ENCODE results near the gene DLGAP4.

Gene DLGAP4

DNA sequence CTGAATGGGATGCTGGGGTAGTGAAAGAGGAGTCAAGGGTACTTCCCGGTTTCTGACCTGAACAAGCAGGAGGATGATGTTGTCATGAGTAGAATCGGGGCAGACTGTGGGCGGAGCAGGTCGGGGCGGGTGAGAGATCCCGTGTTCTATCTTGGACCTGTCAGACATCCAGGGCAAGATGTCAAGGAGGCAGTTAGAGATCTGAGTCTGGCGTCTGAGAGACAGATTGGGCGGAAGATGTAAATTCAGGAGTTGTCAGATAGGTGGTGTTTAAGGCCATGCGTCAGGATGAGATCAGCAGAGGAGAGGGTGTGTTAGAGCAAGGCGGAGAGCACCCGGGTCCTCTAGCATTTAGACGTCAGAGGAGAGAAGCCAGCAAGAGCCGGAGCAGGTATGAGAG lies 115.5 kb downstream of the DLGAP4 start:
- DNase-seq, result no peak

DNA sequence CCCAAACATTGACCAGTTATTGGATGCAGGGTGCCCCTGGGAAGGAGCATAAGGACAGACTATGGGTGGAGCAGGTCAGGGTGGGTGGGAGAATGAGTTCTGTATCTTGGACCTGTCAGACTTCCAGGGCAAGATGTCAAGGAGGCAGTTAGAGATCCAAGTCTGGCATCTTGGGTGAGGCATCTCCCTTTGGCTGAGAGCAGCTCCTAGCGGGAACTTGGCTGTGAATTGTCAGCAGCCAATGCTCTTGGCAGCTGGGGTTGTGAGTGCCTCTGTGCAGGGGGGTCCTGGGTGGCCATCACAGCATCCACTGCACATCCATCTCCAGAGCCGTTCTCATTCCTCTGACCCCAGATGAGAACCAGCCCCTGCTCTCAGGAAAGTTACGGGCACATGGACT lies 118.2 kb downstream of the DLGAP4 start:
- no peak for DNase-seq

DNA sequence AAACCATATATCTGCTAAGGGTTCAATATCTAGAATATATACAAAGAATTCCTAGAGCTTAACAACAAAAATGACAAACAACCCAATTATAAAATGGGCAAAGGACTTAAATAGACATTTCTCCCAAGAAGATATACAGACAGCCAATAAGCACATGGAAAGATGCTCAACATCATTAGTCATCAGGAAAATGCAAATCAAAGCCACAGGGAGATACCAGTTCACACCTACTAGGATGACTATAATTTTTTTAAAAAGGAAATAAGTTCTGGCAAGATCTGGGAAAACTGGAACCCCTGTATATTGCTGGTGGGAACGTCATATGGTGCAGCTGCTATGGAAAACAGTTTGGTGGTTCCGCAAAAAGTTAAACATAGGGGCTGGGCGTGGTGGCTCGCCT lies 119.0 kb downstream of the DLGAP4 start:
- no peak for DNase-seq

DNA sequence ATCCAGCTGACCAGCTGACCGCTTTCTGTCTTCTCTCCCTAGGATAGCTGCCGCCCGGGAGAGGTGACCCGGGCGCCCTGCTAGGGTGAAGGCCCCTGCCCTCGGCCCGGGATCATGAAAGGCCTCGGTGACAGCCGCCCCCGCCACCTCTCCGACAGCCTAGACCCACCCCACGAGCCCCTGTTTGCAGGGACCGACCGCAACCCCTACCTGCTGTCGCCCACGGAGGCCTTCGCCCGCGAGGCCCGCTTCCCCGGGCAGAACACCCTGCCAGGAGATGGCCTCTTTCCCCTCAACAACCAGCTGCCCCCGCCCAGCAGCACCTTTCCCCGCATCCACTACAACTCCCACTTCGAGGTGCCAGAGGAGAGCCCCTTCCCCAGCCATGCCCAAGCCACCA lies 125.5 kb downstream of the DLGAP4 start:
- no peak for DNase-seq

DNA sequence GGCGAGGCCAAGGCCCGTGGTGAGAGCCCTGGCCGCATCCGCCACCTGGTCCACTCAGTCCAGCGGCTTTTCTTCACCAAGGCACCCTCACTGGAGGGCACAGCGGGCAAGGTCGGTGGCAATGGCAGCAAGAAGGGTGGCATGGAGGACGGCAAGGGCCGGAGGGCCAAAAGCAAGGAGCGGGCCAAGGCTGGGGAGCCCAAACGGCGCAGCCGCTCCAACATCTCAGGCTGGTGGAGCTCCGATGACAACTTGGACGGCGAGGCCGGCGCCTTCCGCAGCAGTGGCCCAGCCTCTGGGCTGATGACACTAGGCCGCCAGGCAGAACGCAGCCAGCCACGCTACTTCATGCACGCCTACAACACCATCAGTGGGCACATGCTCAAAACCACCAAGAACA lies 126.0 kb downstream of the DLGAP4 start:
- DNase-seq, result no peak

DNA sequence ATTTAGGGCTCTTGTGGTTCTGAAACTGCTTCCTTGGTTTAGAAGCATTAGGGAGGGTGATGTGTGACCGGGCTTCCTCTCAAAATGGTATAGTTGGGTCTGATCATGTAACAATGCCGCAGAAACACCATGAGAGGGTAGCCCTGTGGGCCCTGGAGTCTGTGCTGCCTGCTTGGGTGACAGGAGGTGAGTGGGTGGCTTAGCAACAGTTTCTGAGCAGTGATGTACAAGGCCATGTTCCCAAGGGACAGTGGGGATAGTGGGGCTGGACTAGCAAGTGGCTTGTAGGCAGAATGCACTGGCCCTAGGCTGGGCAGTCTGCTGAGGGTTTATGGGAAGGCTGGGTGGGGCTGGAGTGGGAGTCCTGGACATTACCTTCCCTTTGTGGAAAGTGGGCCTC lies 128.2 kb downstream of the DLGAP4 start:
- DNase-seq, result no peak

DNA sequence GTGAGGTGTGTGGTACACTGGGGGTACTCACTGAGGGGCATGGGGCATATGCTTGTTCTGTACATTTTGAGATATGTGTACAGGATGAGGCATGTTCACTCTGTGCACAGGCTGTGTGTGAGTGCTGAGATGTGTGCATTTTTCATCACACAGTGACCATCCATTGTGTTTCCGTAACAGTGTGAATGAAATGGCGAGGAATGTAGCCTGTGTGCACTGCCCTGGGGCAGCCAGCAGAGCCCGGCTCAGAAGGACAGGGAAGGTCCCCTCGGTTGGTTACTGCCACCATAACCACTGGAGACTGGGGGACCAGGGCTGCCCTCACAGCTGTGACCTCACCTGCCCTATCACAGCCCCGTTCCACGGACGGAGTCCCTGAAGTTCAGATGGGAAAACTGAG lies 129.0 kb downstream of the DLGAP4 start:
- DNase-seq, result no peak

DNA sequence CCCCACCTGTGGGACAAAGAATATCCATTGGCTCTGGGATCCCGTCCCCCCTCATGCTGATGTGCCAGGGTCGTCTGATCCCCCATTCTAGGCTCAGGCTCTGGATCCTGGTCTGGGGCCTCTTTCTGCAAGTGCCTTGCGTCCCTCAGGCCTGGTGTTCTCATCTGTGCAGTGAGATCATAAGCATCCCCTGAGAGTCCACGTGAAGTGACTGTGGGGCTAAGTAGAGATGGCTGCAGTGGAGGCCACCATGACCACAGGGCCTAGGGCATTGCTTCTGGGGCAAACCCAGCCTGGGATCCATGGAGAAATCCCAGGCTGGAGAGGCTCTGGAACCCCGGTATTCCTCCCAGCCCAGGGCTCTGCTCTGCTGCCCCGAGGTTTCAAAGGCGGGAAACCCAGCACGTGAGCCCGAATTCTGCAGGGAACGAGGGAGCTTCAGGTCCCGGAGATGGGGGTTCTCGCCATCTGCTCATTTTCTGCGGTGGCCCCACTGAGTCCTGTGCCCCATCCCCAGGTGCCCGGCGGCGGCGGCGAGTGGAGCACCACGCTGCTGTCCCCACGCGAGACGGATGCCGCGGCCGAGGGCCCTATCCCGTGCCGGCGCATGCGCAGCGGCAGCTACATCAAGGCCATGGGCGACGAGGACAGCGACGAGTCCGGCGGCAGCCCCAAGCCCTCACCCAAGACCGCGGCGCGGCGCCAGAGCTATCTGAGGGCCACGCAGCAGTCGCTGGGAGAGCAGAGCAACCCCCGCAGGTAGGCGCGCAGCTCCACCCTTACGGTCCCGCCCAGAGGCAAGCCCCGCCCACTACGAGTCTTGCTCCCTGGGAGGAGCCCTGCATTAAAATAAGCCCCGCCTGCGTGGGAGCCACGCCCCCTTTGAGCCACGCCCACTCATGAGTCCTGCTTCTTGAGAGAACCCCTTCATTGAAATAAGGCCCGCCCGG lies 129.7 kb downstream of the DLGAP4 start:
- peak; percentile 85 for DNase-seq

DNA sequence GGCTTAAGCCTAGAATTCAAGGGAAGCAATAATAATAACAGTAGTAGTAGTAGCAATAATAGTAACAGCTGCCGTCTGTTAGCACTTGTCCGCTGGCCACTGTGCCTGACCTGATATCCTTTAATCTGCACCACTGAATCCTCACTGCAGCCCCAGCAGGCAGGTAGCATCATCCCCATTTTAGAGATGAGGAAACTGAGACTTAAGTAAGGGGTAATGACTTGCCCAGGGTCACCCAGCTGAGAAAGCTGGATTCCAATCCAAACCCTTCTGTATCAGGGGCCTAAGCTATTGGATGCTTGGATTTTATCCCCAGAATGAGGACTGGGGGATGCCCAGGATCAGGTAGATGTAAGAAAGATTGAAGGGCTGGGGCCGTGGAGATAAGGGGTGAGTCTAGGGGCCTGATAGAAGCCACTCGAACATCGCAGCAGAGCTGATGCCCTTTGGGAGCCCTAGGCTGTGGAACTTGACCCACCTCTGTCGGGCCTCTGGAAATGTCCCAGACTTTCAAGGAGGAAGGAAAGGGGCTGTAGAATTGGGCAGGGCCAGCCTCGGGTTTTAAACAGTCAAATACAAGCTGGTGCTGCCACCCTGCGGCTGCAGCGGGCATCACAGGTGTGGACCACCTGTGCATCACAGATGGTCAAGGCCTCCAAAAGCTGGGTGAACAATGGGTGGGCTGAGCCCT lies 133.0 kb downstream of the DLGAP4 start:
- DNase-seq, result peak; percentile 43

DNA sequence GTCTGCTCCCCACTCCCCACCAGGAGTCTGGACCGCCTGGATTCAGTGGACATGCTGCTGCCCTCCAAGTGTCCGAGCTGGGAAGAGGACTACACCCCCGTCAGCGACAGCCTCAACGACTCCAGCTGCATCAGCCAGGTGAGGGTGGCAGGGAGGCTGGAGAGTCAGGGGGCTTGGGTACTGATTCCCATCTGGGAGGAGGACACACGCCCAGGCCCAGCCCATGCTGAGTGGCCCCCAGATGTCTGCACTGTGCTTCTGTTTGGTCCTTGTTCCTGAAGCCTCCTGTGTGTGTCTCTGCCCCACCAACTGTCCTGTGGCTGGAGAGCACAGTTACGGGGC lies 133.6 kb downstream of the DLGAP4 start:
- no peak for DNase-seq

DNA sequence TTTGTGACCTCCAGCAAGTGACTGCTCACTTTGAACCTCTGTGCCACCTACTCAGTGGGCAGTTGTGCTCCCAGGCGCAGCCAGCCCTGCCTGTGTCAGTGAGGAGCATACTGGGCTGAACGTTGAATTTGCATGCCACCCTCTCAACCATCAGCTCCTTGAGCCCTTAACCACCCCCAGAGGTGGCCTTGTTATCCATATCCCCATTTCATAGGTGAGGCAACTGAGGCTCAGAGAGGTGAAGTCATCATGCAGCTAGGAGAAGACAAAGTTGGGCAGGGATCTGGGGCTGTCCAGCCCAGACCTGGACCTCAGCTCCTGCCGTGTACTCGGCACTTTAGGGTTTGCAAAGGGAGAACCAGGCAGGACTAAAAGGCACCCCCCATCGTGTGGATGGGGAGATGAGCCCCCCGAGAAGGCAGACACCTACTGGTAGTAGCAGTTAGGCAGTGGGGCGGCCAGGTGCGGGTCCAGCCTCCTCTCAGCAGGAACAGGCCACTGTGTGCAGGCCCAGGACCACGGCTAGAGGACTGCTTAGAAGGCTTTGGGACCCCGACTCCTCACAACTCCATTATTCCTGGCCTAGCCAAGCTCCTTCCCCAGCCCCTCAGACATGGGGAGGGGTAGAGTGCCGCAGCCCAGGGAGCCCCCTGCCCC lies 134.4 kb downstream of the DLGAP4 start:
- DNase-seq, result no peak

DNA sequence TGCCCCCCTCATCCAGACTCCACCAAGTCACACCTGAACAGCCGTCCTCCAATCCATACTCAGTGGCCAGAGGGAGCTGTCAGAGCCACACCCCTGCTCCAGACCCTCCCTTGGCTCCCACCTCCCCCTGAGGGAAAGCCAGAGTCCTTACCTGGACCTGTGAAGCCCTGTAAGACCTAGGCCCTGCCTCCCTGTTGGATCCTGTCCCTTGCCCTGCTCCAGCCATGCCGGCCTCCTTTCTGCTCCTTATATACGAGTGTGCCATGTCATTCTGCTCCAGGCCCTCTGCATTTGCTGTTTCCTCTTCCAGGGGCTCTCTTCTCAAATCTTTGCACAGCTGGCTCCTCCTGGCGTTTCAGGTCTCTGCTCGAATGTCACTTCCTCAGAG lies 134.9 kb downstream of the DLGAP4 start:
- DNase-seq, result no peak

DNA sequence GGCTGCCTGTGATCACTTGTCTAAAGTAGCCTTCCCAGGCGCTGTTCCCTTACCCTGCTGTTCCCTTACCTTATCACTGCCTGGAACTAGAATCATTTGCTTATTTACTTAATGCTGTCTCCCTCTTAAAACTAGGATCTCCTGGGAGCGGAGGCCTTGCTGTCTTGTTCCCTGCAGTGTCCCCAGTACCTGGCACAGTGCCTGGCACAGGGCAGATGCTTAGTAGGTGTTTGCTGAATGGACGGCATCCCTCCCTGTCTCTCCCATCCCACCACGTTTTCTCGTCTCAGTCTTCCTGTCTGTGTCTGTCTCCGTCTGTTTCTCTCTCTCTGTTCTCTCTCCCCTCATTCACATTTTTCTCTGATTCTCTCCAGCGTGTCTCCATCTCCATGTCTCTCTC lies 135.3 kb downstream of the DLGAP4 start:
- no peak for DNase-seq

DNA sequence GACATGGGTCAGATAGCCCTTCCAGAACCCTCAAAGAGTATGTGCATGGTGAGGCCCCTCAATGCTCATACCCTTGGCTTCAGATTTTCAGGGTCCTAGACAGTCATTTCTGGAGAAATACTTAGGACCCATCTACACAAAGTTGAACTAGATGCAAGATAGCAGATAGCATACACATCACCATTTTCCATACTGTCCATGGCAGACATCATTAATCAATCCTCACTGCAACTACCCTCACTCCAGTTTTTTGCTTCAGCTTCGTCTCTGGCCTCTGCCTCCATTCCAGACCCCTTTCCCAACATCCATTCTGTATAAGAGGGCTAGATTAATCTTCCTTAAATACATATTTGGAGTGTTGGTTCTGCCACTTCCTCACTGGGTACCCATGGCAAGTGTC lies 139.7 kb downstream of the DLGAP4 start:
- DNase-seq, result no peak

DNA sequence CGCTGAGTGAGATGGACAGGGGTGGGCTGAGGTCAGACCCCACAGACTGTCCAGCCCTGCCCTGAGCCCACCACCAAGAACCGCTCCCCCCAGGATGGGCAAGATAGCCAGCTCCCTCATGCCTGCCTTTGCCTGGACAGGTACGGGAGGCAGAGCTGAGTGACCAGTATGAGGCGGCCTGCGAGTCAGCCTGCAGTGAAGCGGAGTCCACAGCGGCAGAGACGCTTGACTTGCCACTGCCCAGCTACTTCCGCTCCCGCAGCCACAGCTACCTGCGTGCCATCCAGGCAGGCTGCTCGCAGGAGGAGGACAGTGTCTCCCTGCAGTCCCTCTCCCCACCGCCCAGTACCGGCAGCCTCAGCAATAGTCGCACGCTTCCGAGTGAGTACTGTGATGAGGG lies 140.4 kb downstream of the DLGAP4 start:
- no peak for DNase-seq

DNA sequence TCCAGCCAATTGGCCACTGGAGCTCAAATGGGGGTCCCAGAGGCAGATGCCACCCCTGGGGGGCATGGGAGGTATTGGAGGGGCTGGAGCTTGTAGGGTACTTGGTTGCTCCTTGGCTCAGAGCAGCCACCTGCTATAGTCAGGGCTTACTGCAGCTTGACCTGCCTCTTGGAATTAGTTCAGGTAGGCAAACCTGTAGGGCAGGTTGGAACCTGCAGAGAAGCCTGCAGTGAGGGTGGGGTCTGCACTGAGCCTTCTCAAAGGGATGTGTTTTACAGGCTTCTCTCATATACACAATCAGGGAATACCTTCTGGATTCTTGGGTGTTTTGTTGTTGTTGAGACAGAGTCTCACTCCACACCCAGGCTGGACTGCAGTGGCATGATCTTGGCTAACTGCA lies 141.0 kb downstream of the DLGAP4 start:
- DNase-seq, result no peak

DNA sequence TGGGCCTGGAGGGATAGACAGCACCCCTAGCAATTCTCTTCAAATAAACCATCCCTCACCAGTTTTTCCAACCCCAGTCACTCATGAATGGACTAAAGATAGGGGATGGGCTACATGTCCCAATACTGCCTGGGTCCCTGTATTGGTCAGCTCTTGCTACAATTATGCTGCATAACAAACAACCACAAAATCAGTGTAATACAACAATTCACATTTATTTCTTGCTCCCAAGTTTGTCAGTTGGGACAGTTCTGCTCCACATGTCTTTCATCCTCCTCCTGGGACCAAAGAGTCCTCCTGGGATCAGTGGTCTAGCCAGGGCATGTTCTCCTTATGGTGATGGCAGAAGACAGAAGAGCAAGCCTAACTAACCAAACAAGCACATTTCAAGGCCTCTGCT lies 143.5 kb downstream of the DLGAP4 start:
- DNase-seq, result no peak

DNA sequence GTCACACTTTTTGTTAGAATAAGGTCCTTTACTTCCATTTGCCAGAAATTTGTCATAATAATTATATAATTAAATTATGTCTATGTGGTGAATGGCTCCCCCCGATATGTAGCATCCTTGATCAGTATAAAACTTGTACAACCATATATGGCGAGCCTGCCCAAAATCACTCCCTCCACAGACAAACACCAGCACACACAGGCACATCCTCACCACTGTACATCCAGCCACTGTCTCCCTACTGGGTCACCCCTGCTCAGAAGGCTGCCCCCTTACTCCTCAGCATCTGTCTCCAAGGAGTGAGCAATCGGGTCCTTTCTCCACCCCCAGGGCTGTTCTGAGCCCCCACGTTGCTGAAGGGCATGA lies 148.2 kb downstream of the DLGAP4 start:
- DNase-seq, result no peak

DNA sequence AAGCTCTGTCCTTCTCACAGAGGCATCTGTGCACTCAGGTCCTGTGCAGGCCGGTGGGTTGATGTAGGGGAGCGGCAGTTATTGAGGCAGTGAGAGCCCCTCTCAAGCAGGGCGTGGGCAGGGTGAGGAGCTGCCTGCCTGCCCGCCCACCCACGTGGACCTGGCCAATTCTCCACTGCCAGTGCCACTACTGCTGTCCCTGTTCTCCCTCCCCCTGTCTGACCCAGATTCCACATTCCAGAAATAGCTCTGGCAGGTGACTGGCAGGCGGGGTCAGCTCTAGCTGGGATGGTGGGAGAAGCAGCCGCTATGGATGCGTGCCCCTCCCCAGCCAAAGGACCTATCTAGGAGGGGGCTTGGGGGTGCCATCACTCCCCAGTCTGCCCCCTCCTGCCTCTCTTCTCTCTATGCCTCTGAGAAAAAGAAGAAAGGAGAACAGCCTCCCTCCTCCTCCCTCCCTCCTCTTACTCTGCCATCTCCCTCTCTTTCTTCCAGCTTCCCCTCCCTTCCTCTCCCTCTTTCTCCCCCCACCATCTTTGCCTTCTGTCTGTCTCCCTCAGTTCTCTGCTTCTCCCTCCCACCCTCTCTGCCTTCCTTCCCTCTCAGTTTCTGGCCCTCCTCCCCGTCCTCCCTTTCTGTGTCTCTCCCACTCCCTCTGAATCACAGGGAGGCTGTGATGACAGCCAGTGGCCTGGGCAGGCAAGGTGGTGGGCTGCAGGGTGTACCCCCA lies 148.7 kb downstream of the DLGAP4 start:
- DNase-seq, result no peak

DNA sequence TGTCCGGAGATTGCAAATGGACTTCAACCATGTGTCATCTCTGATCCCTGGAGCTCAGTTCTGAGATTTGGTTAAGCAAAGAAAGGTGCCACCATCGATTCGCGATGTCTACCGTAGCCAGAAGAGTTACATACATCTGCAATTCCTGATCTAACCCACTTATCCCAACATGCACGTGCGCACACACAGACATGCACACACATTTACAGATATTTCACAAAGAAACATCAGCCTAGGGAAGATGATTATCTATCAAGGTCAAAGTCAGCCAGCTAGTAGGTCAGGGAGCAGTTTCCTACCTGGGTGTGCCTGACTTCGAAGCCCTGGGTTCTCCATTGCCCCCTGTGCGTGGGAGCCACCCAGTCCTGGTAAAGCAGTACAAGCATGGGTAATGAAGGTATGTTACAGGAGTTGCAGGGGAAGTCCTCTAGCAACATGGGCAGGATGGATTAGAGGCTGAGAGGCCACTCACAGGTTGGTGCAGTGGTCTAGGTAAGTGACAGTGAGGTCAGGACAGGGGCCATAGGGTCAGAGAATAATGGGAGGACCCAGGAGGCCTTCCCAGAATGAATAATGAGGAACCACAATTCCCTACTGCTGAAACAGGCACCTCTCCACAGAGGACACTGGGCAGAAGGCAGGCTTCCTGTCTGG lies 150.0 kb downstream of the DLGAP4 start:
- DNase-seq, result no peak

DNA sequence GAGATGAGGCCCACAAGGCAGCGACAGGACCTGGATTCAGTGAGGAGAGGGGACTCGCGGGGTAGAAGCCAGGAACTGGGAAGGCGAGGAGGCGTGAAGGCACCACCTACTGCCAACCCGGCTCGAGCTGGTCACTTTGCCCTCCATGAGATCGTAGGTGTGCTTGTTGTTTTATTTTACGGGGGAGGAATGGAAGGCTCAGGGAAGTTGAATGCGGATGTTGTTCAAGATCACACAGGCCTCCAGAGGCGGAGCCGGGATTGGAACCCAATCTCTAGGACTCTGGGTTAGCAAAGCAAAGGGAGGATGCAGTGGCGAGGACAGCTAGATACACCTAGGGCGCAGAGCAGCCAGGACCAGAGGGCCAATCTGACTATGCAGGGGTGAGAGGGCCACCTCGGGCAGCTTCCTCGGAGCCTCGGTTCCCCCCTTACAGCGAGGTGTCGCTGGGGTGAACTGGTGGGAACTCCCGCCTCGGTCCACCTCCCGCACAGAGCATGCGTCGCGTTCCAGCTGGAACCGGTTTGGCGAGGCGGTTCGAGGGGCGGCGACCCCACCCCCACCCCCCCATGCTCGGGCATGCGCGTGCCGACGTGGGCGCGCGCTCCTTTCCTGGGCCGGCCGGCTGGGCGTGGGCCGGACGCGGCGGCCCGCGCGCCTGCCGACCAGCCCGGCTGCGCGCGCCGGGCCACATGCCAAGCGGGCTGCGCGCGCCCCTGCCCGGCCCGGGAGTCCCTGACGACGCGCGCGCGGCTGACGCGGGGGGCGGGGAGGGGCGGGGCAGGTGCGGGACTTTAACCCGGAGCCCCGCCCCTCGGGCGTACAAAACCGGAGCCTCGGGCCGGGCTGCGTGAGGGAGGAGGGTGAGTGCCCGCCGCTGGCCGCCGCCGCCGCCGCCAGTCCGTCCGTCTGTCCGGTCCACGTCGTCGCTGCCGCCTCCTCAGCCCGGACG lies 154.8 kb downstream of the DLGAP4 start:
- peak; percentile 83 for DNase-seq
